Cardiac septum (tissue), 1 donor: ENCODE results near the gene DMD. TPM values are rescaled to one million over a fixed set of nuclear protein-coding genes. Genes with fewer than 3 reads are reported as not detected.

Experiments
- DNase-seq: peaks from one replicate; pipeline ENCODE4 v3.0.0-alpha.2; 2020; ENCODE audit warnings: low spot score
- intact Hi-C: fragments of 100-400 bp; cut with DNase I; formaldehyde crosslinking; loops from one replicate; pipeline ENCODE4 v1.14.0; 2022
- total RNA-seq: library from RNA; stranded (reverse); fragmentation: NEBNext Ultra II Directional; extraction: Animal tissue kit (Norgen Biotek cat#: 25700); gene quantifications from one replicate; pipeline ENCODE4 v1.2.1, GENCODE V29; 2021
- donor health status: DM: no; HTN: no; CAD: no.

Gene DMD
- total RNA-seq, 1 donor from 2014 or later: 256 TPM

DNA sequence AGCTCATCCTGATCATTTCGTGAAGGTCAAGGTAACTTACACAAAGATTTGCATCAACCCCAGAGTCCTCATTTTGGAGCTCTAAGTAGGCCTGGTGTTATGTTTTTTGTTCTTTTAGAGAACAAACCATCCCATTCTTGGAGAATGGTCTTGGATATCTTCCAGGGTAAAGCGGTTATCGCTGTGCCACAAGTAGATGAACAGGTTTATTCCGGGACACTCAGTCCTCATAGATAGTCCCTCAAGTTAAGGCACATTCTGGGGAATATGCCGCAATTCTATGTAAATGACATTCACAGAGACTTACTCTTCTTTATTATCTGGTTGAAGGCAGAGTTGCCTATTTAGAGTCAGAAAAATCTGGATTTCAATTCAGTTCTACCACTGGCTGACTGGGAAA lies 2044.5 kb downstream of the DMD start:
- DNase-seq: no peak
- intact Hi-C loops: no loop called here

DNA sequence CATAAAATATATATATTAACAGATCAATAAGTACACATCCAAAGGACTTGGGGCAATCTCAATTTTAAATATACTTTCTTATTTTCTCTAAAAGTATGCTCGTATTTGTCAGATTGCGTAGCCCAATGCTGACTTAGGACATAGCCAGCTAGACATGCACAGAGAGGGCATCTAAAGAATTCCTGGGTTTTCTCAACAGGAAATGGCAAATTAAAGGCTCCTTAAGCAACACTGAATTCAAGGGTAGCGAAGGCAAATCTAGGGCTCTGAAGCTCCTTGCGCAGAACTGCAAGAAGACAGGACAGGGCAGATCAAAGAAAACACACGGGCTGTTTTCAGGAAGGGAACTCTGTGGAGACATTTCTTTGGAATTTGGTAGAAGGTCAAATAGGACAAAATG lies 2044.9 kb downstream of the DMD start:
- no peak for DNase-seq
- intact Hi-C loops: no loop called here

DNA sequence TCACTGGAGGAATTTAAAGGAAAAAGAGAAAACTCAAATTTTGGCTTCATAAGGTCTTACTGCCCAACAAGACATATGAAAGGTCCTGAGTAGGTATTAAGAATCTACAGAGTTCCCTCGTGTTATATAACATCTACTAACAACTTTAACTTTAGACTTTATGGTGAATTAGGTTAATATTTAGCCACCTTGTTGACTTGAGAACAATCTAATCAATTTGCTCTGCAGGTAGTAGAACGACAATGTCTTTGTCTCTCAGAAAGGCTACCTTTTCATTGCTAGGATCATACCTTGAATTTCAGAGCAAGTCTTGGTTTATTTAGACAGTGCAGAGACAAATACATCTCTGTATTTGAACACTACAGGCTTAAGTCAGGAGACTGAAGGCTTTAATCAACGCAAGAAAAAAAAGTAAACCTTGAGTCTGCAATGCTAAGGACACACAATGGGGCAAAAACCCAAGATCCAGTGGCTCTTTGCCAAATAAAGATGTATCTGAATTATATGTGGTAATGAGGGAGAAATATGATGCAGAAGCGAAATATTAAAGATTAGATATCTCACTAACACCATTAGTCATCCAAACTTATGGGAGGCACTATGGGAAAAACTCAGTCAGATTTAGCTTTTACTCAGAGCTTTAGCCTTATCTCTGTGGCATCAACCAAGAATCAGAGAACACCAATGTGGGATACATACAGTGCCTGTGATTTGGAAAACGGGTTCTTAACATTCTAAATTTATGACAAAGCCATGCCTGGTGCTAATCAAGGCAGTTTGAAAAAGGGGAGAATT lies 2045.9 kb downstream of the DMD start:
- intact Hi-C loops: no loop called here
- DNase-seq: no peak

DNA sequence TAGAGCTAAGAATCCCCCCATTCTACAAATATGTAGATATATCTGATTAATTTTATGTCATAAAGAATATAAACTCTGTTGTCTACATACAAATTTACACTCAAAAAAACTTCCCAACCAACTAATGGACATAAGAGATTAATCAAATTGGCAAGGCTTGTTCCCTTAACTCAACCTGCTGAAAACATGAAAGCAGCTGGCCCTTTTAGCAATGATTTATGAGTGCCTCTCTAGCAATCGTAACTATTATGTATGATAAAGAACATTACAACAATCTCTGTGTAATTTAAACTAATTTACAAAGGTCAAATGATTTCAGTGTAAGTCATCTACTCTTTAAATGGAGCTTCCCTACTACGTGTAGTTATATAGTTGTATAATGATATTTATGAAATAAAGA lies 2056.4 kb downstream of the DMD start:
- intact Hi-C loops: no loop called here

DNA sequence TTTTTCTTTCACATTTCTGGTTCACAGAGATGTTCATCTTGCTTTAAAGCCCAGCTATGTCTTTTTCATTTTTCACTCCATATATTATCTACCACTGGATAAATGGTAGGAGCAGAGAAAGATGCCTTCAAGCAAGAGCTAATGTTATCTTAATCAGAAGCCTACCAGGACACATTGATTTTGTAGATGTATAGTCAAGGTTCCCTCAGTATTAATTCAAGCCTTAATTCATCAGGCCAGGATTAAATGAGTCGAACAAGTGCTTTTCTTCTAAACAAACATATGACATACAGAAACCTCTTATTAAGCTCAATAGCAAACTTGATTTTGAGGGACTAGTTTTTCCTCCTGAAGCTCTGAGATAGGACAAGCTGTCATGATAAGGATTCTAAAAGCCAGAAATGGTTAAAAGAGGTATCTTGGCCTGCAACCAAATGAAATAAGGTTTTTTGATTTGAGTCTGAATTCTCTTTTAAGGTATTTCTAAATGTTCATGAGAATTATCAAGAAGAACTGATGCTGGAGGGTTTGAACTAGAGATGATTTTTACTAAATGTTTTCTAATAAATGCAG lies 2057.8 kb downstream of the DMD start:
- DNase-seq: no peak
- intact Hi-C loops: no loop called here

More for the DNA sequence above, 2056.4 kb downstream of the DMD start:
- DNase-seq: no peak

DNA sequence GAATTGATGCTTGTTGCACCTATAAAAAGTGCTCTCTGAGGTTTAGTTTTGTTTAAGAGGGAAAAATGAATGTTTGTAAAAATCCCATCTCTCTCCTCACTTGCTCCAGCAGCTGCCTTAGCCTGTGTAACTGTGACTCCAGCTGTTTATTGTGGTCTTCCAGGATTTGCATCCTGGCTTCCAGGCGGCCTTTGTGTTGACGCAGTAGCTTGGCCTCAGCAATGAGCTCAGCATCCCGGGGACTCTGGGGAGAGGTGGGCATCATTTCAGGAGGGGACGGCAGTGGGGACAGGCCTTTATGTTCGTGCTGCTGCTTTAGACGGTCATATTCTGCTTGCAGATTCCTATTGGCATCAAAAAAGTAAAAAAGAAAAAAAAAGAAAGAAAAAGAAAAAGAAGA lies 2064.2 kb downstream of the DMD start:
- intact Hi-C loops: no loop called here
- DNase-seq: no peak

DNA sequence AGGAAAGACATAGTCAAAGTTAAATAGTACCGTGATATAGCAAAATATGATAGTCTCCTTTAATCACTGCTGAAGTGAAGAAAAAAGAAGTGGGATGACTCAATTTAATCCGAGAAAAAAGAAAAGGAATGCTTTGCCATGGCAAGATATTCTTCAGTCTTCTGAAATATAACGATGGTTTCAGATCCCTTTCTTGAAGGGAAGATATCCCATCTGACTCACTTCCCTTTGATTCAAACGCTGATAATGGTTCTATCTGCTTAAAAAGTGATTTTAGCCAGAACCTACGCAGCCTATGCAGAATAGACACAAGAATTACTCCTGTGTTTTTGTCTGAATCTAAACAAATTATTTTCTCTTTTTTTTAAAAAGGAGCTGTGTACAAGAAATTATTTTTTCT lies 2071.4 kb downstream of the DMD start:
- no peak for DNase-seq
- intact Hi-C loops: no loop called here

DNA sequence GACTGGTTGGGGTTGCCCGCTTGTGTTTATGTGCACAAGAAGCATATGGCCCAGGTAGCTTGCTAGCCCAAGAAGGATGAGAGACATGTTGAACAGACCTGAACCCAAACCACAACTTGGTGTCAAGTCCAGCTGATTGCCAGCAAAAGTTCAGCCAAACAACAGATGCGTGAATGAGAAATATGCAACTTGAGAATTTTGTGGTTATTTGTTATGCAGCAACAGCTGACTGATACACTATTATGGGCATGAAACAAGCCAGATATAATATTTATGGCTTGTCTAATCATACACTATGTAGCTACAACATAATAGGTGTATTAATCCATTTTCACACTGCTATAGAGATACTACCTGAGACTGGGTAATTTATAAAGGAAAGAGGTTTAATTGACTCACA lies 2073.2 kb downstream of the DMD start:
- intact Hi-C loops: no loop called here
- no peak for DNase-seq

DNA sequence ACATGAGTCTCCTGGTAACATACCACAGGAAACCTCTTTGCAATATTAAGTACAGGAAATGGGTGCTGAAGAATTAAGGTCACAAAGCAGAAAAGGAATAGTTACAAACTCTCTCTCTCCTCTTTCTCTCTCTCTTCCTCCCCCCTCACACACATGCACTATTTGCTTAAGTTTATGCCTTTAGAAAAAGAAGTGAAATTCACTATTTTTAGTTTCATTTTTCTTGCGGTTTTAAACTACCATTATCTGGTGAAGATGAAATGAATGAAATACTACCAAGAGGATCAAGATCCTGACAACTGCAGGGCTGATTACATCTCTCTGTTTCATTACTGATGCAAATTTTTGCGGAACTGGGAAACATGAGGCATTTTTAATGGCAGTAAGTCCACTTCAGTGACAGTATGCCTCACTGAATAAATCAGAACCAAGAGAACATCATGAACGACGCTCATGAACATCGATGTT lies 2075.2 kb downstream of the DMD start:
- DNase-seq: no peak
- intact Hi-C loops: no loop called here

DNA sequence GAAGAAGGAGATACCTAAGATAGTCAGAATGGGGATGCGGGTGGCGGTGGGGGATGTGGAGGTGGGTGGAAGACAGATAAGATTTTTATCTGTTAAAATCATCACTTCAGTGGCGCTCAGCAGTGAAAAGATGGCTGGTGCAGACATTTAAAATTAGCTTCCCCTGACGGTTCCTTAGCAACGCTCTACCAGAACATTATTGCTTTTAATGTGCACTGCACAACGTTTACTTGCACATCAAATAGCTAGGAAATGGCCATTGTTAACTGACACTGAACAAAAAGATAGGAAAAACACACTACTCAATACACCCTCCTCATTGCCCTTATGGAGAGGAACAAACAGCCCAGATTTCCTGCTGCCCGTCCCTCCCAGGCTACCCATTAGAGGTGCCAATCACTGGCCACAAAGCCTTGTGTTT lies 2078.5 kb downstream of the DMD start:
- no peak for DNase-seq
- intact Hi-C loops: no loop called here

DNA sequence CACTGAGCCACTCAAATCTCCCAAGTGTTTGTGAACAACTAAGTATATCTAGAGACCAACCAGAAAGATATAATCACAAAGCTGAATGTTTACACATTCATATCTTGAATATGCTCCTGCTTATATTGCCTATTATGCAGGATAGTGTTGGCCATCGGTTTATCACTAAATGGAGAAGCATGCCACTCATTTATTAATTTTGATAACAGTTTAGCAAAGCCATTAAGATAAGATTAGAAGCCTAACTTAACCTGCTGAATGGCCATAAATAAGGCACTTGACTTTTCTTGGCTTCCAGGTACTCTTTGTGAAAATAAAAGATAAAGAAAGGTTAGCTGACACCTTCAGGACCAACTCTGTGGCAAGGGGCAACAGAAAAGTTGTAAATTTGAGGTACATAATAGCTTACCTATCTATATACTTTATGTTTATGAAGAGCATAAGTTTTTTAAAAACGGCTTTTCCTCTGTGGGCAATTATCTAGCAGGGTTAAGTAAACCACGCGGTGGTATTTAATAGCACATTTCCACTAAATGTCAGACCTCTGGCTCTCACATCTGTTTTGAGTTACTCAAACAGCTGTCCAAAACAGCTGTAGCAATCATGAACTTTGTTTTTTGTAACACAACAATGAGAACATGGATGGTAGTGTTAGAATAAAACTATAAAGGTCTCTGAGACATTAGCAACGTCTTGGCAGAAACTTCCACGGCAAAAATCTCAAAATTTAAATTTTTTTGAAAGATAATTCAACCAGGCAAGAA lies 2080.7 kb downstream of the DMD start:
- intact Hi-C loops: no loop called here
- DNase-seq: no peak

DNA sequence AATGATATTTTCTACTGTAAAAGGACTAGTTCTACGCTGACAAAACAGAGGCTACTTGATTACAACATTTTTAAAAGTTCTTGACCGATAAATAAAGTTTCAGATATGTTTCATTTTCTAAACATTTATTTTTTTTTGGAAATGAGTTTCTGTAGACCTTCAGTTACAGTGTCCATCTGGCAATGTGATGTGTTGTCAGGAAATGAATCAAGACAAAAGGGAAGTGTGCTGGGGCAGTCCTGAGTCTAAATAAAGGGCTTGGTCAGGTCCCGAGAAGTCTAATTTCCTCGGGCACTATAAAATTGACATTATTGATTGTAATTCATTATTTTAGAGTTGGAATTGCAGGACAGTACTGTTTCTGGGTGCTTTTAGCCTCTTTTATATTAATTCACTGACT lies 2082.5 kb downstream of the DMD start:
- intact Hi-C loops: no loop called here
- no peak for DNase-seq

DNA sequence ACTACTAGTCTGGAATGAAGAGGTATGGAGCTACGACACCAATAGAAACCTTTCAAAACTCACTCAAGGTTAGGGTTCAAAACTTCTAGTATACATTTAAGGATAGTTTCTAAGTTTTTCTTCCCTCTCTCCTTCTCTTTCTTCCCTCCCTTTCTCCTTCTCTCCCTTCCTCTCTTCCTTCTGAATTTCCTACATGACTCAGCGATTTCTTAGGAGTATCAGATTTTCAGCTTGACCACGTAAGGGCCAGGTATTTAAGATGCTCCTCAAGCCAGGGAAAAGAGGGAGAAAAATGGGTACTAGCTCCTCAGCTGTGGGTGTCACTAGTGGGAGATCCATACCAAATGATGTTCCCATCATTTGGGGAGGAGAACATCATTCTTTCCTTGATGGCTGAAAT lies 2083.6 kb downstream of the DMD start:
- DNase-seq: no peak
- intact Hi-C loops: no loop called here

DNA sequence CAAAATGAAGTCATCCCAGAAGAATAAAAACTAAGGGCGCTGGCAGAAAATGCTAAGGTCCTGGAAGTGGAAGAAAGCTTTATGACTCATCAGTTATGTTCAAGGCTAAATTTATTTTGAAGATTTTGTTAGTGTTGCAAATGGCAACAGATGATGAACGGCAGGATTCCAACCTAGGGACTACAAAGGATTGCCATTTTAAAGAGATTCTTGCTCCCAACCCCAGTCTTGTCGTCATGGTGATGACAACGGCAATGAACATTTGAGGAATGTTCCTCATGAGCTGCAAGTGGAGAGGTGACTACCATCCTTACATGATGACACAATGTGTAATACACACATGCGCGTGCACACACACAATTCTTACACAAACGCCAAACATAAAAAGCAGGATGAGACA lies 2085.1 kb downstream of the DMD start:
- intact Hi-C loops: no loop called here

DNA sequence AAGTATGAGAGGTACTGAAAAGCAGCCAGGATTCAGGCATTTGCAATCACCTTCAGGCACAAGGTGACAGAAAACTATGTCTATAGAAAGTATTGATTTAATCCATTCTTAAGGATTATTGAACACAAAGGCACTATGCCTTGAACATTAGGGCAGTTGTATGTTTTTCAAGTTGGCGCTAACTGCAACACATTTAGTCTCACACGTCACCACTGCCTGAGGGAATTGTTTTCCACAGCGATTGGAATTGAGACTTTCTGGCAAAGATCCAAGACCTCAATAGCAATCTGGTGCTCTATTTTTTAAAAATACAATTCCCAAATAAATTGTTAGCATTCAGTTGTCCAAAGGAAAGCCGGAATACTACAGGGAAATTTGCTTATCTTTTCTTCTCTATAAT lies 2086.8 kb downstream of the DMD start:
- DNase-seq: no peak
- intact Hi-C loops: no loop called here

More for the DNA sequence above, 2085.1 kb downstream of the DMD start:
- DNase-seq: no peak

DNA sequence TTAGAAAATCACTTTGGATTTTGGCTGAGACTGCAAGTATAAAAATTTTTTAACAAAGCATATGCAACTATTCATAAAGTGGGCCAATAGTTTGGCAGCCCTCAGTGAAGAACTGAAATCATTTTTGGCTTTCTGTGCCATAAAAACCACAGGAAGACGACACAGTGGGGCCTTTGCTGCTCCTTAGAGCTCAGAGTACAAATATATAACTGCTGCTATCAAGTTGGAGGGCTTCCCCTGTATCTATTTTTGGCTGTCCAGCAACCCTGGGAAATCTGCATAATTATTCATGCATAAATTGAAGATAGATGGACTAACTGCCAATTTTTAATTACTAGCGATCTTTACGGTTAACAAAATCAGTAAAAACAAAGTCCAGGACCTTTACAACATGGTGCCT lies 2088.0 kb downstream of the DMD start:
- intact Hi-C loops: no loop called here
- no peak for DNase-seq

DNA sequence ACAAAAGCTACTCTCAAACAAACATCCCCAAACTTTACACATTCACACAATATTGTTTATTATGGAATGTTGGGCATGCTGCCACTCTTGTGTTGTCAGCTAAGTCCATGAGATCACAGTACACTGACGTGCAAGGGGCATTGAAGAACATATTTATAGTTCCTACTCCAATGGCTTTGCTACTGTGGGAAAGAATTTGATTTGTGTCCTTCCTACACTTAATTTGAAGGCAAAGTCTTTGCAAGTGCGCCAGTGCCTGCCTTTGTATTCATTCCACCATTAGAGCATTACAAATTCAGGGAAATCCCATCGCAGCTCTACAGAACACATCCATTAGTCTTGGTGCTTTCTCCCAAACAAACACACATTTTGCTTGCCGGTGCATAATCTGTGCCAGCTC lies 2094.1 kb downstream of the DMD start:
- no peak for DNase-seq
- intact Hi-C loops: no loop called here

DNA sequence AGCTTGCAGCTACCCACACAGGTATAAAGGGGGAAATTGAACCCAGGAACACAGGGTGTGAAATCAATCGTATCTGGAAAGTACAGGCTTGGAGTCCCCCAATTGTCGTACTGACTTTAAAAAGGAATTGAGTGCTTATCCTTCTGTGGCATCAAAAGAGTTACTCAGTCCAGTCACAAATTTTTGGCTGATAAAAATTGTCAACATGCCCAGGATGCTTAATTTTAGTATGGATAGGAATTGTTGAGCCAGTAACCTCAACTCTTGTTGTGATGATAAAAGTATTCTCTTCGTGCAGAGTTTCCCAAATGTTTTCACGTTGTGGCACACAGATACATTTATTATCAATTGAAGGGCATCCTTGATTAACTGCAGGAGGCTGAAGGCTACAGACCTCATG lies 2096.0 kb downstream of the DMD start:
- DNase-seq: no peak
- intact Hi-C loops: no loop called here

DNA sequence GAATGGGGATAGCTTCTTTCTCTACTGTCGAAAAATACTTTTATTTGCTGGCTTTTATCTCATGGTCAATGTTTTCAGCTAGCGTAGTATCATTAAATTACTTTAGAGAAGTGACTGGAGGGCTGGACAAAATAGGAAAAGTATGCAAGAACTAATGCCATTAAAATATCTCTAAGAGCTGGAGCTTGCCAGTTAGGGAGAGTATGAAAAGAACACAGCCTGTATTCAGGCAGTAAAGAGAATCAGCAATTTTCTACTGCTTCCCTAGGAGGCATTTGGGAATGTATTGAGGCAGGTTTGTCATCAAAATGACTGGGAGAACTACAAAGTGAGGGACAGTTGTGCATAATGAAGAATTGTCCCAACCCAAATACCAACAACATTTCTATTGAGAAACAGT lies 2096.5 kb downstream of the DMD start:
- intact Hi-C loops: no loop called here
- no peak for DNase-seq

DNA sequence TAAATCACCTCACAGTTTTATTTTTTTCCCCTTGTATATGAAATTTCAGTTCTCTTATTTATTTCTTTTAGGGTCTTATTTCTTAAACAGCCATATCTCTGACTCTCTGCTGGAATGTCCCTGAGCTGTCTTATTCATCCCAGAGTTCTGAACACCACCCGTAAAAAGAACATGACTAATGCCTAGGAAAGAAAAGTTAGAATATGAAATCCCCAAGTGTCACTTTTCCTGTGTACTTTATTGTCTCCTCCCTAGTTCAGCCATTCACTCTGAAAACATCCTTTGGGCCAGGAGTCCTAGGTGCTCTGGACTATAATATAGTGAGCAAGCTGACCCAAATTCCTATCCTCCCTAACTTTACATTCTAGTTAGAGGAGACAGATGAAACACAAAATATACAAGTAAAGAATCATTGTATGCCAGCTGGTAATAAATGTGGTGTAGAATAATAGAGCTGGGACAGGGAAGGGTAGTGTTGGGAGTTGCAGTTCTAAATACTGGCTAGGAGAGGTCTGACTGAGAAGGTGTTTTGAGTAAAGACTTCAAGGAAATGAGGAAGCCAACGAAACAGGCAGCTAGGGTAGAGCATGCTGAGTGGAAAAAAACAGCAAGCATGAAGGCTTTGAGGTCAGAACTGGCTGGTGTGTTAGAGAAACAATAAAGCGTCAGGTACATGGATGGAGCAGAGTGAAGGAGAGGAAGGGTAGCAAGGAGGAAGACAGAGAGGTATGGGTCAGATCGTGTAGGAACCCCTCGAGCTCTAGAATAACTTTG lies 2098.9 kb downstream of the DMD start:
- intact Hi-C loops: no loop called here

More for the DNA sequence above, 2098.9 kb downstream of the DMD start:
- DNase-seq: no peak
